Natural killer cell (primary cell): ENCODE data around the gene KISS1R. TPM values are rescaled to one million over a fixed set of nuclear protein-coding genes. Genes with fewer than 3 reads are reported as not detected.

Source experiments
- ATAC-seq, 3 donors: fragments of 150-1000 bp in 2 of 3; fragments of 200-7000 bp in 1 of 3; cut with Tn5 transposase; 1 replicate in 1 of 3; 2 replicates in 2 of 3; pipeline ENCODE4 v1.10.0; 2021; ENCODE audit warnings: mild to moderate bottlenecking in 2 of 3, moderate library complexity in 2 of 3
- DNase-seq, 2 donors: peaks; one replicate each; pipeline versions ENCODE4 v3.0.0 to v3.0.0-alpha.2; 2013 to 2021; ENCODE audit warnings: mixed read lengths in 1 of 2
- H3K27ac ChIP-seq: one replicate; pipeline ENCODE4 v1.5.1; 2013; ENCODE audit warnings: mild to moderate bottlenecking, low read length
- H3K27me3 ChIP-seq: one replicate; pipeline ENCODE4 v1.6.1; 2013; ENCODE audit warnings: low read length; ENCODE audit not compliant: control insufficient read depth, insufficient read depth
- H3K36me3 ChIP-seq: one replicate; pipeline ENCODE4 v1.6.1; 2013; ENCODE audit warnings: low read length; ENCODE audit not compliant: control insufficient read depth, insufficient read depth
- H3K4me1 ChIP-seq: one replicate; pipeline ENCODE4 v1.6.1; 2013; ENCODE audit warnings: low read length; ENCODE audit not compliant: control insufficient read depth, insufficient read depth
- H3K4me3 ChIP-seq: one replicate; pipeline ENCODE4 v1.5.1; 2013; ENCODE audit warnings: low read length
- H3K9me3 ChIP-seq: one replicate; pipeline ENCODE4 v1.6.1; 2013; ENCODE audit warnings: low read length; ENCODE audit not compliant: control insufficient read depth, insufficient read depth
- H3K27ac Mint-ChIP-seq, 2 donors: one replicate each; pipeline ENCODE4 v1.8.0; 2022; ENCODE audit warnings: mild to moderate bottlenecking in 2 of 2, mixed read lengths in 2 of 2, moderate library complexity in 1 of 2
- H3K27me3 Mint-ChIP-seq, 2 donors: one replicate each; pipeline ENCODE4 v1.8.0; 2022; ENCODE audit warnings: low read depth in 2 of 2, mixed read lengths in 2 of 2
- H3K36me3 Mint-ChIP-seq: one replicate; pipeline ENCODE4 v1.8.0; 2022; ENCODE audit warnings: mixed read lengths
- H3K4me1 Mint-ChIP-seq, 2 donors: one replicate each; pipeline ENCODE4 v1.8.0; 2022; ENCODE audit warnings: mixed read lengths in 2 of 2
- H3K4me3 Mint-ChIP-seq: one replicate; pipeline ENCODE4 v1.8.0; 2022; ENCODE audit warnings: mild to moderate bottlenecking, moderate library complexity, mixed read lengths
- H3K9me3 Mint-ChIP-seq, 2 donors: one replicate each; pipeline ENCODE4 v1.8.0; 2022; ENCODE audit warnings: mixed read lengths in 2 of 2
- WGBS: methylation state at CpG from one replicate; pipeline ENCODE4 v1.1.7; 2013; ENCODE audit warnings: missing lambda C conversion rate; ENCODE audit not compliant: insufficient coverage; 5-methylcytosine and 5-hydroxymethylcytosine counted together
- intact Hi-C: fragments of 100-400 bp; cut with micrococcal nuclease; formaldehyde crosslinking; loops from one replicate; pipeline ENCODE4 v1.14.2; 2022
- total RNA-seq, 4 donors: library from RNA; stranded (reverse); fragments of 120-200 nt in 1 of 4; gene quantifications; one replicate each; pipeline versions ENCODE4 v1.2.3 to v1.2.4, GENCODE V29; 2013 to 2022
- TF ChIP-seq, protein P1 (sequence below): fragments of 200-600 bp; IDR thresholded peaks from one replicate; pipeline ENCODE4 v1.8.0; 2022; ENCODE audit warnings: antibody characterized with exemption

KISS1R gene
- total RNA-seq, 3 donors from 2014 or later (not counting 1 experiment from before 2014, with no cell fraction given) = 0.31 TPM; not detected in 2

DNA sequence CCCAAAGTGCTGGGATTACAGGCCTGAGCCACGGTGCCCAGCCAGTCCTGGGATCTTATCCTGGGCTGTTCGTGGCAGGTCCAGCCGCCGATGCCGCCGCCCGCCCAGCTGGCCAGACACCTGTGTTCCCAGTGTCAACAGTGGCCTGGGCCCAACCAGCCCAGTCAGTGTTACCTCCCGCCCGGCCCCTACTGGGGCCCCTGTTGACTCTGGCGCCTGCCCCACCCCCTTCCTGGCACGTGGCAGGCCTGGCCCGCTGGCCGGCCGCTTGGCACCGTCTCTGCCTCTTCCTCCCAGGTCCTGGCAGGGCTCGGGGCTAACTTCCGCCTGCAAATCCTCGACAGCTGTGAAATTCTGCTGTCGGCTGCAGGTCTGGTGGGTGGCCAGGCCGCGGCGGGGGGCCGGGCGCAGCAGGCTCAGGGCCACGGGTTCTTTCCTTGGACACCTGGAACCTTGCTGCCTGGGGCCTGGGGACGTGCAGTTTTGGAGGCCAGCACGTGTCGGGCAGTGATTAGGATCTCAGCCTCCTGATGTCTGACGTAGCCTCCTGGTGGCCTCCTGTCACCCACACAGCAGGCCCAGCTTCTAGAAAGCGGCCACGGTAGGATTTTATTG lies 17.8 kb downstream of the KISS1R start:
- no peak overlapping the region for H3K27ac ChIP-seq
- H3K4me1 ChIP-seq = peaks cover 56% of the 10 kb centered on the region
- DNase-seq (no peak), ATAC-seq (peak; percentile 59 to 62 (median 61))
- H3K27me3 Mint-ChIP-seq = peaks cover 0 to 3% of the 10 kb centered on the region in 2 donors
- no peak overlapping the region for H3K27ac Mint-ChIP-seq
- no peak overlapping the region for H3K4me3 ChIP-seq
- no peak overlapping the region for H3K4me3 Mint-ChIP-seq
- H3K4me1 Mint-ChIP-seq = peaks cover 11 to 38% of the 10 kb centered on the region in 2 donors
- TF ChIP-seq, protein P1, sequence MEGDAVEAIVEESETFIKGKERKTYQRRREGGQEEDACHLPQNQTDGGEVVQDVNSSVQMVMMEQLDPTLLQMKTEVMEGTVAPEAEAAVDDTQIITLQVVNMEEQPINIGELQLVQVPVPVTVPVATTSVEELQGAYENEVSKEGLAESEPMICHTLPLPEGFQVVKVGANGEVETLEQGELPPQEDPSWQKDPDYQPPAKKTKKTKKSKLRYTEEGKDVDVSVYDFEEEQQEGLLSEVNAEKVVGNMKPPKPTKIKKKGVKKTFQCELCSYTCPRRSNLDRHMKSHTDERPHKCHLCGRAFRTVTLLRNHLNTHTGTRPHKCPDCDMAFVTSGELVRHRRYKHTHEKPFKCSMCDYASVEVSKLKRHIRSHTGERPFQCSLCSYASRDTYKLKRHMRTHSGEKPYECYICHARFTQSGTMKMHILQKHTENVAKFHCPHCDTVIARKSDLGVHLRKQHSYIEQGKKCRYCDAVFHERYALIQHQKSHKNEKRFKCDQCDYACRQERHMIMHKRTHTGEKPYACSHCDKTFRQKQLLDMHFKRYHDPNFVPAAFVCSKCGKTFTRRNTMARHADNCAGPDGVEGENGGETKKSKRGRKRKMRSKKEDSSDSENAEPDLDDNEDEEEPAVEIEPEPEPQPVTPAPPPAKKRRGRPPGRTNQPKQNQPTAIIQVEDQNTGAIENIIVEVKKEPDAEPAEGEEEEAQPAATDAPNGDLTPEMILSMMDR = no peak
- WGBS = 37% methylated on average over 31 of the region's 31 CpGs
- H3K9me3 Mint-ChIP-seq = no peaks in the 10 kb centered on the region
- no peaks in the 10 kb centered on the region for H3K36me3 Mint-ChIP-seq
- intact Hi-C loops = no loop called here
- no peaks in the 10 kb centered on the region for H3K27me3 ChIP-seq
- H3K9me3 ChIP-seq = peaks cover 2% of the 10 kb centered on the region
- H3K36me3 ChIP-seq = no peaks in the 10 kb centered on the region

- no peak for DNase-seq
- Histone ChIP-seq H3K27me3 (no peaks in the 10 kb centered on the region), H3K27ac (no peak overlapping the region), H3K36me3 (no peaks in the 10 kb centered on the region), H3K9me3 (peaks cover 2% of the 10 kb centered on the region), H3K4me3 (no peak overlapping the region), H3K4me1 (peaks cover 64% of the 10 kb centered on the region)
- no peaks in the 10 kb centered on the region for H3K36me3 Mint-ChIP-seq
- intact Hi-C loops = no loop called here
- H3K27ac Mint-ChIP-seq = no peak overlapping the region
- H3K27me3 Mint-ChIP-seq = peaks cover 0 to 3% of the 10 kb centered on the region in 2 donors
- TF ChIP-seq, protein P1 = no peak
- H3K4me3 Mint-ChIP-seq = no peak overlapping the region
- H3K4me1 Mint-ChIP-seq = peaks cover 16 to 46% of the 10 kb centered on the region in 2 donors
- 96% methylated on average over 10 of the region's 10 CpGs for WGBS
- no peak for ATAC-seq
- no peaks in the 10 kb centered on the region for H3K9me3 Mint-ChIP-seq
These were observed 19.0 kb downstream of the KISS1R start for GRCh38 chr19:936175-936546.

- Mint-ChIP-seq H3K9me3 (no peaks in the 10 kb centered on the region), H3K27me3 (peaks cover 0 to 3% of the 10 kb centered on the region in 2 donors), H3K36me3 (no peaks in the 10 kb centered on the region), H3K27ac (peak overlapping the region in 1 of 2 donors; percentile 24), H3K4me3 (peak overlapping the region; percentile 33), H3K4me1 (peaks cover 23 to 49% of the 10 kb centered on the region in 2 donors)
- H3K27ac ChIP-seq = no peak overlapping the region
- peaks cover 2% of the 10 kb centered on the region for H3K9me3 ChIP-seq
- intact Hi-C loops = no loop called here
- H3K4me1 ChIP-seq = peaks cover 67% of the 10 kb centered on the region
- 68% methylated on average over 15 of the region's 16 CpGs for WGBS
- no peaks in the 10 kb centered on the region for H3K36me3 ChIP-seq
- TF ChIP-seq, protein P1 = no peak
- H3K27me3 ChIP-seq = no peaks in the 10 kb centered on the region
- peak in 1 of 2 donors; percentile 76 for DNase-seq
- no peak overlapping the region for H3K4me3 ChIP-seq
- peak in 1 of 3 donors; percentile 52 for ATAC-seq
These were observed 20.1 kb downstream of the KISS1R start for GRCh38 chr19:937259-937694.
